ENCODE results near the gene UNG.

DNA sequence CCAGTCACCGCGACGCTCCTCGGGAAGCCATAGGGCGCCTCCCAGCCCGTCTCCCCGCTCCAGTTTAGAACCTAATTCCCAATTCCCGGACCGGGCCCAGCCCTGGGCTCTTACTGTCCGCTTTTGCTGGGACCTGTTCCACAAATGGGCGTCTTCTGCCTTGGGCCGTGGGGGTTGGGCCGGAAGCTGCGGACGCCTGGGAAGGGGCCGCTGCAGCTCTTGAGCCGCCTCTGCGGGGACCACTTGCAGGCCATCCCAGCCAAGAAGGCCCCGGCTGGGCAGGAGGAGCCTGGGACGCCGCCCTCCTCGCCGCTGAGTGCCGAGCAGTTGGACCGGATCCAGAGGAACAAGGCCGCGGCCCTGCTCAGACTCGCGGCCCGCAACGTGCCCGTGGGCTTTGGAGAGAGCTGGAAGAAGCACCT lies 797 bp downstream of the UNG start:
- TF ChIP-seq, protein P1, sequence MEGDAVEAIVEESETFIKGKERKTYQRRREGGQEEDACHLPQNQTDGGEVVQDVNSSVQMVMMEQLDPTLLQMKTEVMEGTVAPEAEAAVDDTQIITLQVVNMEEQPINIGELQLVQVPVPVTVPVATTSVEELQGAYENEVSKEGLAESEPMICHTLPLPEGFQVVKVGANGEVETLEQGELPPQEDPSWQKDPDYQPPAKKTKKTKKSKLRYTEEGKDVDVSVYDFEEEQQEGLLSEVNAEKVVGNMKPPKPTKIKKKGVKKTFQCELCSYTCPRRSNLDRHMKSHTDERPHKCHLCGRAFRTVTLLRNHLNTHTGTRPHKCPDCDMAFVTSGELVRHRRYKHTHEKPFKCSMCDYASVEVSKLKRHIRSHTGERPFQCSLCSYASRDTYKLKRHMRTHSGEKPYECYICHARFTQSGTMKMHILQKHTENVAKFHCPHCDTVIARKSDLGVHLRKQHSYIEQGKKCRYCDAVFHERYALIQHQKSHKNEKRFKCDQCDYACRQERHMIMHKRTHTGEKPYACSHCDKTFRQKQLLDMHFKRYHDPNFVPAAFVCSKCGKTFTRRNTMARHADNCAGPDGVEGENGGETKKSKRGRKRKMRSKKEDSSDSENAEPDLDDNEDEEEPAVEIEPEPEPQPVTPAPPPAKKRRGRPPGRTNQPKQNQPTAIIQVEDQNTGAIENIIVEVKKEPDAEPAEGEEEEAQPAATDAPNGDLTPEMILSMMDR (IDR thresholded peaks at IDR 0.05), result no peak
- no peak for TF ChIP-seq EP300 (IDR thresholded peaks at IDR 0.05)

Measured in suprapubic skin (tissue), 3 donors.